ENCODE results near the gene PLEKHA7. TPM values are rescaled to one million over a fixed set of nuclear protein-coding genes. Genes with fewer than 3 reads are reported as not detected.

PLEKHA7 gene
- total and polyA plus RNA-seq, 2 of the 8 experiments (the other 6 are each of a cell fraction or from before 2014, with no cell fraction given), result 11.4 to 25.6 TPM

DNA sequence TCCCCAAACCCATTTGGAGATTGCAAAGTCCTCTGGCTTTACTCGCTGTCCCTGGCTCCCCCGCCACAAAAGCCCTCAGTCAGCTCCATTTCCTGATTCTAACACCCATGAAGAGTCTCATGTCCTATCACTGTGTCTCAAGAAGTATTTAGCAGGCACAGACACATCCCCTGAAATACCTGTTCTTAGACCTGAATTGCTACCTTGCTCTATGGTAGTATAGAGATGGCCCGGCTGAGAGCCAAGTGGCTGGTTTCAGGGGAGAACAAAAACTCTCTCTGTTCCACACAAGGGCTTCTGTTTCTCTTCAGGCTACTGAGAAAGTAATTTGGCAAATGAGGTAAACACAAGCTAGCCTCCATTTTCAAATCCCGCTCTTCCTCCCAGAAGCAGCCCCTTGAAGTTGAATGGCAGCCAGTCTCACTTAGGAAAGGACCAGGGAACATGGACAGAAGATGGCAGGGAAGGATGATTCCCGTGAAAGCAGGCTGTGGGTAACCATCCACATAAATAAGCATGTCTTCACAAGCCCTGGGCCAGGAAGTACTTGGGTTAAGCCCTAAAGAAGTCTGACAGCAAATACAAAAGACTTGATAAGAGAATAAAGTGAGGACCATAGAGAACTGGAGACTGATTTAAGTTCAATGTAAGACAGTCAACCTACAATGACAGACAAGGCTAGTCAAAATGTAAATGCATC is 138.0 kb downstream of the PLEKHA7 start:
- H3K27ac ChIP-seq (ENCODE audit: low read depth, low read length), result no peak overlapping the region
- no peak overlapping the region for H2BK5ac ChIP-seq (ENCODE audit: low read depth, low read length)

More for the DNA sequence above, 138.0 kb downstream of the PLEKHA7 start:
- Histone ChIP-seq H4K20me1 (replicated peaks in 1 of 2; ENCODE audit: control insufficient read depth in 1 of 2, insufficient read depth in 2 of 2, low read length in 2 of 2) (peaks cover 0 to 2% of the 10 kb centered on the region in 2 experiments), H3K4ac (replicated peaks; ENCODE audit: insufficient read length, low read depth, low read length) (no peak overlapping the region), H3K9ac (replicated peaks in 1 of 4; ENCODE audit: extremely low read depth in 1 of 4, low read depth in 3 of 4, low read length in 3 of 4) (no peak overlapping the region), H2BK120ac (replicated peaks; ENCODE audit: low read depth, low read length) (no peak overlapping the region), H2AFZ (ENCODE audit: low read length) (no peak overlapping the region), H3K27me3 (replicated peaks in 1 of 4; ENCODE audit: control insufficient read depth in 3 of 4, extremely low read depth in 1 of 4, insufficient read depth in 3 of 4, low read length in 3 of 4) (no peaks in the 10 kb centered on the region), H3K4me3 (ENCODE audit: extremely low read depth in 1 of 4, insufficient read depth in 2 of 4, low read depth in 3 of 4, low read length in 4 of 4) (no peak overlapping the region), H3K18ac (ENCODE audit: extremely low read depth, low read length) (no peak overlapping the region), H4K8ac (ENCODE audit: extremely low read depth, insufficient read depth, low read length) (no peak overlapping the region), H4K5ac (ENCODE audit: insufficient read length, low read depth, low read length) (no peak overlapping the region), H3K79me1 (ENCODE audit: low read depth, low read length) (peaks cover 2% of the 10 kb centered on the region), H3K4me2 (ENCODE audit: insufficient read depth in 1 of 2, low read depth in 2 of 2, low read length in 2 of 2) (no peak overlapping the region), H3K9me3 (ENCODE audit: insufficient read depth in 2 of 2, low read depth in 1 of 2, low read length in 1 of 2) (no peaks in the 10 kb centered on the region), H2AK5ac (ENCODE audit: low read depth, low read length) (no peak overlapping the region), H2BK12ac (ENCODE audit: low read depth, low read length) (no peak overlapping the region), H3K36me3 (ENCODE audit: control insufficient read depth in 2 of 4, insufficient read depth in 4 of 4, low read length in 3 of 4) (no peaks in the 10 kb centered on the region), H3K4me1 (replicated peaks in 1 of 4; ENCODE audit: control insufficient read depth in 3 of 4, insufficient read depth in 4 of 4, low read length in 3 of 4) (peaks cover 1 to 9% (median 3%) of the 10 kb centered on the region in 4 experiments; a peak in 4 of 7 replicates), H3K23me2 (ENCODE audit: low read depth, low read length) (no peaks in the 10 kb centered on the region), H3K23ac (ENCODE audit: insufficient read length) (no peak overlapping the region), H2BK20ac (ENCODE audit: low read length) (no peak overlapping the region), H3K79me2 (ENCODE audit: control insufficient read depth in 1 of 2, insufficient read depth in 2 of 2, low read length in 2 of 2) (no peaks in the 10 kb centered on the region), H3K56ac (replicated peaks; ENCODE audit: insufficient read length, low read depth, low read length) (no peak overlapping the region), H4K91ac (replicated peaks; ENCODE audit: insufficient read length, low read length) (no peak overlapping the region), H3K14ac (ENCODE audit: insufficient read length) (no peak overlapping the region), H2BK15ac (ENCODE audit: low read length) (no peak overlapping the region)
- no peak for TF ChIP-seq ZNF274 (IDR thresholded peaks at IDR 0.05; ENCODE audit: borderline replicate concordance, extremely low read depth, low read length)
- no peak for TF ChIP-seq FOSL1 (IDR thresholded peaks at IDR 0.05; ENCODE audit: insufficient read depth, low read depth, low read length)
- TF ChIP-seq SP2 (IDR thresholded peaks at IDR 0.05; ENCODE audit: low read length), result no peak
- TF ChIP-seq RNF2 (IDR thresholded peaks at IDR 0.05; ENCODE audit: borderline replicate concordance, low read depth, low read length, missing control alignments, poor library complexity, severe bottlenecking), result no peak
- TF ChIP-seq CTBP2 (IDR thresholded peaks at IDR 0.05; ENCODE audit: borderline replicate concordance, insufficient read depth, insufficient read length, low read length), result no peak
- no peak for TF ChIP-seq CBX8 (IDR thresholded peaks at IDR 0.05; ENCODE audit: borderline replicate concordance, low read depth, low read length)
- TF ChIP-seq, protein P1, sequence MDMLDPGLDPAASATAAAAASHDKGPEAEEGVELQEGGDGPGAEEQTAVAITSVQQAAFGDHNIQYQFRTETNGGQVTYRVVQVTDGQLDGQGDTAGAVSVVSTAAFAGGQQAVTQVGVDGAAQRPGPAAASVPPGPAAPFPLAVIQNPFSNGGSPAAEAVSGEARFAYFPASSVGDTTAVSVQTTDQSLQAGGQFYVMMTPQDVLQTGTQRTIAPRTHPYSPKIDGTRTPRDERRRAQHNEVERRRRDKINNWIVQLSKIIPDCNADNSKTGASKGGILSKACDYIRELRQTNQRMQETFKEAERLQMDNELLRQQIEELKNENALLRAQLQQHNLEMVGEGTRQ (IDR thresholded peaks at IDR 0.05; ENCODE audit: low read length), result no peak
- TF ChIP-seq KDM4A (IDR thresholded peaks at IDR 0.05; ENCODE audit: low read depth, low read length, severe bottlenecking), result no peak
- TF ChIP-seq, protein P2, sequence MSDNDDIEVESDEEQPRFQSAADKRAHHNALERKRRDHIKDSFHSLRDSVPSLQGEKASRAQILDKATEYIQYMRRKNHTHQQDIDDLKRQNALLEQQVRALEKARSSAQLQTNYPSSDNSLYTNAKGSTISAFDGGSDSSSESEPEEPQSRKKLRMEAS (IDR thresholded peaks at IDR 0.05), result no peak
- TF ChIP-seq RFX5 (IDR thresholded peaks at IDR 0.05; ENCODE audit: borderline replicate concordance, low read depth, low read length), result no peak
- FAIRE-seq (no peak), DNase-seq (ENCODE audit: low read depth in 1 of 2, low spot score in 2 of 2) (no peak)
- POLR2A ChIA-PET (ENCODE audit: partially characterized antibody), result interaction anchor here (0.7 kb wide), 1 partner anchor 15 kb away, joined by 3 read pairs; no protein-coding TSS in a partner anchor
- CTCF ChIA-PET (ENCODE audit: partially characterized antibody), result interaction anchor here (1.0 to 2.6 kb wide), 9 partner anchors 12 to 188 kb away, joined by 3 to 14 read pairs (median 3); no protein-coding TSS in a partner anchor
- 92% methylated on average over 5 of the region's 5 CpGs; no CpG with 5 or more reads in 1 of the 2 experiments for WGBS, 2 experiments (ENCODE audit: extremely low coverage in 1 of 2, insufficient coverage in 1 of 2, insufficient read length in 1 of 2, insufficient replicate concordance in 2 of 2, low coverage in 1 of 2, low lambda C conversion rate in 2 of 2, missing lambda C conversion rate in 1 of 2)
